NOMO-1 treated with DMSO at 0.1 percent for 48 hours (cell line): ENCODE data around the gene BDH2.
A peak's percentile ranks its signal among the peaks of the same experiment; 100 is the strongest.

ENCODE experiments used
- DNase-seq: peaks from one replicate; lab custom pipeline; 2025; ENCODE audit not compliant: unreplicated experiment; lab: John Stamatoyannopoulos, UW

BDH2 gene

DNA sequence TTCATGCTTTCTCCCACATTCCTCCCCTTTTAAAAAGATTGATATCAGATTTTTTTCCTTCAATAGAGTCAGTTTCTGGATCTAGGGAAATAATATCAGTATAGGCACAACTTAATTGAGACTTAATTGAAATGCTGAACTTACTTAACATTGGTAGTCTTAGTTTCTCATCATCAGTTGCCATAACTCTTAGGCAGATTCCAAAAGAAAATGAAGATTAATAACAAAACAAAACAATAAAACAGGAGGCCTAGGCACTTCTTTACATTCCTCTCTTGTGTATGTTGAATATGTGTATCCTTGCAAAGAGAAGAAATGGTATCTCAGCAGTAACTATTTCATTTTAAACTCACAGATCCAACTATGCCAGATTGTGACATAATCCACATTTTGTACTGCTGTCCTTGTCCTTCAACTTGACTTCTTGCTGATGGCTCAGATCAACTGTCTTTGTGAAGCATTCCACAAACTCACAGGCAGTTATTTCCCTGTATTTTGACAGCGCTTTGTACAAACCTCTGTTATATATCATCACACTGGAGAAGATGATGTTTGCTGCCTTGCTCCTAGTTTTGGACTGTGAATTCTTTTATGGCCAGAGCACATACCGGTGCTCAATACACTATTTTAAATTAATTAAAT lies 14.0 kb downstream of the BDH2 start:
- no peak for DNase-seq

DNA sequence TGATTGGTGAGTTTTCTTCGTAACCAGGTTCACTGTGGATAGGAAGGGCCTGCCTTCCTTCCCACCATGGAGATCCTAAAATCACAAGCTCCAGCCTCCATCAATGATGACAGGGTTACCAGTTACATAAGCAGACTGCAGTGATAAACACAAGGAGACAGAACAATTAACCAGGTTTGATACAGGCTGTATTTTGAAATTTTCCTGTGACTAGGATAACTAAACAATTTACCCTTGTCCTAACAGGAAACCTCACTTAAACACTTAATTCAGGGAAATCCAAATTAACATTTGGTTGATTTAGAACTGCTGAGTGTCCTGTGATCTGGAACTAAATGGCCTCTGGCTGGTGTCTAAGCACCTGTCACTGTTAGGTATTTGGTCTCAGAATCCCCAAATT lies 20.0 kb downstream of the BDH2 start:
- DNase-seq, result no peak

DNA sequence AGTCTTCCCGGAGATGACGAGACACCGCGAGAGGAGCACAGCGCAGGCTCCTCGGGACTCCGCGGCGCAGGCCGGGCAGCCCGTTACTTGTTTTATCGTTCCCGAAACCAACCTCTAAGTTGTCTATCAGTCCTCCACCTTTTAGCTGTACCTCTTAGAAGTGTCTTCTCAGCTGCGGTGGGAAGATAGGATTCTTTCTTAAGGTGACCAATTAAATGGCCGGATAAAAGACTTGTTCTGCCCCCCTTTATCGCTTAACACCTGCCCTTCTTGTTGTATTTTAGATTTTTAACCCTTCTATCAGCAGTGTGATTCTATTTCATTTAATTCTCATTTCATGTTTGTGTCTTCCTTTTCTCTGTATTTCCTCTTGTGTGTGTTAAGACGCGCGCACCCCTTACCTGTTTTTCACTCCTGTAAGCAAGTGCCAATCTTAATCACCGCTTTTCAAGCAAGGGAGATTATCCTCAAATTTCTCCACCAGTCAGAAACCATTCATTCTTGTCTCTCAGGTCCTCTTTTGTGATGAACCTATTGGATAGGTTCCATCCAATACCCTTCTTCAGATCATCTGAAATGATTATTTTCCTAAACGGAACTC lies 22.8 kb downstream of the BDH2 start, which contains the start of gene SLC9B2:
SLC9B2 (minus strand) TSS at position 15 of the 601 bp plus-strand sequence. CDS start 9,211 bp downstream, outside the sequence.
- peak; percentile 6 for DNase-seq

DNA sequence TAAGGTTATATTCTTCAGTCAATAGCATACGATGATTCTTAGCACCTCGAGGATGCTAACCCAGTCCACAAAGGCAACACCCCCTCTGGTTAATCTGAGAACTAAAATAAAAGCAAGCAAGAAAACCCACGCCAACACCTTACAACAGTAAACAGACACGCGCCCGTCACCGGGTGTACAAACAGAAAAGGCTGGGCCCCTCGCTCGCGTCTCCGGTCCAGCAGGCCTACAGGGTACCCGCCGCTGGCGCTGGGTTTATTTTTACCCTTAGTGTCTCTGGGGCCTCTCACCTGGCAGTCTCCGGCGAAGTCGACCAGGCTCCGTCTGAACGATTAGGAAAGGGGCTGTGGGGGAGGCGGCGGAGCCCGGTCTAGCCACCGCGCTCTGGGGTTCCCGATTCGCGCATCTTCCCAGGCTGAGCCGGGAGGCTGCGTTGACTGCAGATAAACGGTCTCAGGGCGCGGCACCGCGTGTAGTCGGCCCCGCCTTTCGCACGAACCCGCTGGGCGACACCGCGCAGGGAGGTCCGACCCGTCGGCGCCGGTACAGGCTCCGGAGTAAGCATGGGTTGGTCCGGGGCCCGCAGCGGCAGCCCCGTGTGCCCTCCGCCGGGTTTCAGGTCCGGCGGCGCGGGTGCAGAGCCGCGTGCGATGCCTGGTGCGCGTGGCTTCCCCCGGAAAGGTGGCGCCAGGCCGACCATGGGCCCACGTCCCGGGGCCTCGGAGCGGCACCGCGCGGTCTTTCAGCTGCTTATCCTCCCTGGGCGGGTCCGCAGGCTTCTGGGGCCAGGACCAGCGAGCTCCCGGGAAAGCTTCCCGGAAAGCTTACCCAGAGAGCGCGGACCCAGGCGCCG lies 23.5 kb downstream of the BDH2 start:
- peak; percentile 30 for DNase-seq

DNA sequence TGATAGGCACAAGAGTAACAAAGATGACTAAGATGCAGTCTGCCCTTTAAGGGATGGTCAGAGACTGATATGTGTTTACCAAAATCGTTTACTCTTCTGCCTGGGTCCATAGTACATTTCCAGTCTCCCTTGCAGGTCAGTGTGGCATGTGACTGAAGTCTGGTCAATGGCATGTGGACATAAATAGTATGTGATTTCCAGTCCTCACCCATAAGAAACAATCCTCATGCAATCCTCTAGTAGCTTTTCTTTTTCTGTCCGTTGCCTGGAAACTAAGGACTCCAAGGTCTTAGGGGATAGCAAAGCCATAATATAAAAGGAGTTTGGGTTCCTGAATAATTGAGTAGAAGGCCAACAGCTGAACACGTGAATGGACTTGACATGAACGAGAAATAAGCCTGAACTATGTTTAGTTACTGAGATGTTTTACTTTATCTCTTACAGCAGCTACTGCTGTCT lies 24.2 kb downstream of the BDH2 start:
- DNase-seq, result no peak

DNA sequence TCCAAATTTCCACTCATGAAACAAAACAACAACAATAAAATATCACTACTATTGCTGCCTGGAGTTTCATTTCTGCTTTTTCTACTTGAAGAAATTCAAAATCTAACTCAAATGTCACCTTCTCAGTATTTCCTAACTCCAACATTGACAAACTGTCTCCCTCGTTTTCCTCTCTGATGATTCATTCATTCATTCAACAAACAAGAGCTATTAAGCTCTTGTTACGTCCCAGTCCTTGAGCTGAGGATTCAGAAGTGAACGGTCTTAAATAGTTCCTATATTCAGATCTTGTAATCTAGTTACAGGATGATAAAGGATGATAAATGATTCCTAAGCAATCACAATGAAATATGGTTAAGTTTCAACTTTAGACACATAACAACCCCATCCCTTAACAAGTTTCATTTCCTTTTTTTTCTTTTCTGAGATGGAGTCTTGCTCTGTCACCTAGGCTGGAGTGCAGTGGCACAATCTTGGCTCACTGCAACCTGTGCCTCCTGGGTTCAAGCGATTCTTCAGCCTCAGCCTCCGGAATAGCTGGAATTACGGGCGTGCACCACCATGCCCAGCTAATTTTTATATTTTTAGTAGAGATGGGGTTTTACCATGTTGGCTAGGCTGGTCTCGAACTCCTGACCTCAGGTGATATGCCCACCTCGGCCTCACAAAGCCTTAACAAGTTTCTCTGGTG lies 24.7 kb downstream of the BDH2 start:
- peak; percentile 93 for DNase-seq

DNA sequence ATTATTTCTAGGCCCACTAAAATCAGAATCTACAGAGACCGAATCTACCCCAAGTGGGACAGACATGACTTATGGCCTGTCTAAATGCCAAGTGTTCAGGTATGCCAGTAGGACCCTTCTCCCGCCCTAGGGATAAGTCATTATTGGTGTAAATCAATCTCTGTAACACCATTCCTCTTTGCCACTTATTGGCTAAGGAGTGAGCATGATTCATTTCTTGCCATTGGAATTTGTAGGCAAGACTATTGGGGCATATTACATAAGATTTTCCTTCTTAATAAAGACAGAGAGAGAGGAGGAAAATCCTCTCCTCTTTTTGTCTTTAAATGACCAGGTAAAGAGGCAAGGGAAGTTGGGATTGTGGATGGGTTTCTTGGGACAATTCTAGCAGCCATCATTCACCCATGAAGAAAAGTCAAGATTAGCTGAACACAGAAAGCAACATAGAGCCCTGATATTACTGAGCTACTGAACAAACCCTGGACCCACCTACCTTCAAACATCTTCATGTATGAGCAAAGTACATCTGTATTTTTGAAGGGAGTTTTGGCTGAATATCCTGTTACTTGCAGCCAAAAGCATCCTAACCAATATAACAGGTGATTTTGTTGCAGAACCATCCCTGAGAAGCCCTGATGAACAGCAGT lies 25.7 kb downstream of the BDH2 start:
- no peak for DNase-seq

DNA sequence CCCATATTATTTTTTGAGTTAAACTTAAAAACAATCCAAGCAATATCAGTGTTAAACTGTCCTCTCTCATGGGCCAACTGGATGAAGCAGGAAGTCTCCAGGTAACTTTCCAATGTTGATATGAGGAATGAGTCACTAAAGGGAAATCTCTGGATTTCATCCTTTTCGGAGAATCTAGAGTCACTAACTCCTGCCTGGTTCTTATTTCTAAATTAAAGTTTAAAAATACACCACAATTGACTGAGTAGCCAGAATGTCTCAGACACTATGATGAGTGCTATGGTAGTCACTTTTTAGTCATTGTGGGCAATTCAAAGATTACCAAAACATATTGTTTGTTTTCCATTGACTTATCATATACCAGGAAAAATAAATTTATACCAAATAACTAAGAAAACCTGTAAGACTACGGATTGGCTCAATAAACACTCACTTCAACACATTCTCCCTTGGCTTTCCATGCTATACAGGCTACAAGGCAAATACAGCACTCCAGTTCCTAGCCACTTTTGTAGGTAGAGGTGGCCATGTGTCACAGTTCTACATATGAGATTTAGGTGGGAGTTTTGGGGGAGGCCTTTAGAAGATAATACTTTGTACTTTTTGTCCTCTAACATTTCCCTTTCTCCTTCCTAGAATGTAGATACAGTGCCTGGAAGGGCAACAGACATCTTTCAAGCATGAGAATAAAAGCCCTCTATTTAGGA lies 31.6 kb downstream of the BDH2 start:
- DNase-seq, result no peak

DNA sequence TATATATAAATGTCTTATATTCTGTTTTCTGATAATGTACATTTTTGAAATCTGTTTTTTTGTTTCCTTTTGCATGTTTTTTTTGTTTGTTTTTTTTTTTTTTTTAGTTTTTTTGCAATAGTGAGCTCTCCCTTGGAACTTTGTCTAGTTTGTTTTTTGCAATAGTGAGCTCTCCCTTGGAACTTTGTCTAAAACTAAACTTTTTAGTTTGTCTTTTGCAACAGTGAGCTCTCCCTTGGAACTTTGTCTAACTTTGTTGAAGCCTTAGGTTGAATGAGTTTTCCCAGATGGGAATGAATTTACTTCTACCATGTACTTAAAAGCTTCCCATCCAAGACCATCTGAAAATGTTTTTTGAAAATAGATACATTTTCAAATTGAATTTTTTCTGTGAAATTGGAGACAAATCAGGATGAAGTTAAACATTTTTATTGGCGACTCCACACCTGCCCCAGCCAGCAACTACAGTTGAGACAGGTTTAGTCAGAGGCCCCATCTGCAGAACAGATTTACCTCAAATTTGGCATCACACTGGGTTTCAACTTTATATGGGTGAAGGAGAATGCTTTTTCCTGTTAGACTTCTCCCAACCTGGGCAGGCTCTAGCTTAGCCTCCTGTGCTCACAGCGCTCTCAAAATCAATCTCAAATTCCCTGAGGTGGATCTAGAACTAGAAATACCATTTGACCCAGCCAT lies 39.0 kb downstream of the BDH2 start:
- DNase-seq, result no peak

DNA sequence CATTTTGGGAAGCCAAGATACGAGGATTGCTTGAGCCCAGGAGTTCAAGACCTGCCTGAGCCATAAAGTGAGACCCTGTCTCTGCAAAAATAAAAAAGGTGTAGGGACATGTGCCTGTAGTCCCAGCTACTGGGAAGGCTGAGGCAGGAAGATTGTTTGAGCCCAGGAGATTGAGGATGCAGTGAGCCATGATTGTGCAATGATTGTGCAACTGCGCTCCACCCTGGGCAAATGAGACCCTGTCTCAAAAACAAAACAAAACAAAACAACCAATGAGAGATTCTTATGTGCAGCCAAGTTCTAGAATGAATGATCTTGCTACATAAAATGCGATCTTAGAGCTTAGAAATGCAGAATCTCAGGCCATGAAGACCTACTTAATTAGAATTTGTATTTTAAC lies 45.6 kb downstream of the BDH2 start:
- DNase-seq, result no peak

DNA sequence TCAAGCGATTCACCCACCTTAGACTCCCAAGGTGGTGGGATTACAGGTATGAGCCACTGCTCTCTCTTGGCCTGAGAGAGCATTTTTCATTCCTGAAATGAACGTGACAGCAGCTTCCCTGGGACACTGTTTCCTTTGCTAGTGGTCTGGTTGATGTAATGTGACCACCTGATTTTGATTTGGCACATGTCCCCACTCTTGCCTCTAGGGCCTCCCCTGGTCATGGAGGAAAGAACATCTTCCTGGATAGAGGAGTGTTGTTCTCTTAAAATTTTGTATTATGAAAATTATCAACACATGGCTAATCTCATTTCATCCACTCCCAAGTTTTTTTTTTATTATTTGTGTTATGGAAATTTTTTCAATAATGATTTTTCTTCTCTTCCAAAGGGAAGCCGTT lies 46.9 kb downstream of the BDH2 start:
- DNase-seq, result no peak

DNA sequence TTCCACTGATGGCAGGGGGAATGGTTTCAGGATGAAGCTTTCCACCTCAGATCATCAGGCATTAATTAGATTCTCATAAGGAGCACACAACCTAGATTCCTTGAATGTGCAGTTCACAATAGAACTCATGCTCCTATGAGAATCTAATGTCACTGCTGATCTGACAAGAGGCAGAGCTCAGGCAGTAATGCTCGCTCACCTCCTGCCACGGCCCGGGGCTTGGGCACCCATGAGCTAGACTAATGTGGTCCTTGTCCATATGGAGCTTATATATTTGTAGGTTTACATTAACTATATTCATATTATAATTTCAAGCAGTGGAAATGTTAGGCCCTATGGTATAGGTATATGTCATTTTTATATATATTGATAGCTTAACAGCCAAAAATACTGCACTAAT lies 47.5 kb downstream of the BDH2 start:
- DNase-seq, result no peak

DNA sequence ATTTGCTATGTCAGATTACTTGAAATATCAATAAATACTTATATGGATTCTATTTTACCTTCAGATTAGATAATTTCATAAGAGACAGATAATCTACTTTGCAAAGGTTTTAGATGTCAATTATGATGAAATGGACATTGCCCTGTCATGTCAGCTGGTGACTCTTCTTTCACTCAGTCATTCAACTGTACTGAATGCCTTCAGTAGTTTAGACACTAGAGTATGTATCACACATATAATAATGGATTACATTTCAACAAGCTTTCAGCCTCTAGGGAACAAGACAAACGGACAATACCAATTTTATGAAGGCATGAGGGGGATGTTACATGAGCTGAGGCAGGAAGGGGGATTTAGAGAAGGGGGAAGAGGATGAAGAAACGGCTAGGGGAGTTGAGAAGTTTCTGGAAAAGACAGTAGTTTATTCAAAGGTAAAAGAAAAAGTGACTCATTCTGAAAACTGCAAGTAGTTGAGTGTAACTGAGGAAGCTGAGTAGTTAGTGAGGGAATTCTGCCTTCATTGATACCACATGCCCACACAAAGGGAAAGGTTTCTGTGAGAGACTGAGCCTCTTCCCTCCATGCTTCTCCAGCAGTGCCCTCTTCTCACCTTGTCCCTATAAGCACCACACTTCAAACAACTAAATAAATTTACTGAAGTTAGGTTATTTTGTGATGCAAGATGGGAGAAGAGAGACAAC lies 48.7 kb downstream of the BDH2 start:
- DNase-seq, result no peak

DNA sequence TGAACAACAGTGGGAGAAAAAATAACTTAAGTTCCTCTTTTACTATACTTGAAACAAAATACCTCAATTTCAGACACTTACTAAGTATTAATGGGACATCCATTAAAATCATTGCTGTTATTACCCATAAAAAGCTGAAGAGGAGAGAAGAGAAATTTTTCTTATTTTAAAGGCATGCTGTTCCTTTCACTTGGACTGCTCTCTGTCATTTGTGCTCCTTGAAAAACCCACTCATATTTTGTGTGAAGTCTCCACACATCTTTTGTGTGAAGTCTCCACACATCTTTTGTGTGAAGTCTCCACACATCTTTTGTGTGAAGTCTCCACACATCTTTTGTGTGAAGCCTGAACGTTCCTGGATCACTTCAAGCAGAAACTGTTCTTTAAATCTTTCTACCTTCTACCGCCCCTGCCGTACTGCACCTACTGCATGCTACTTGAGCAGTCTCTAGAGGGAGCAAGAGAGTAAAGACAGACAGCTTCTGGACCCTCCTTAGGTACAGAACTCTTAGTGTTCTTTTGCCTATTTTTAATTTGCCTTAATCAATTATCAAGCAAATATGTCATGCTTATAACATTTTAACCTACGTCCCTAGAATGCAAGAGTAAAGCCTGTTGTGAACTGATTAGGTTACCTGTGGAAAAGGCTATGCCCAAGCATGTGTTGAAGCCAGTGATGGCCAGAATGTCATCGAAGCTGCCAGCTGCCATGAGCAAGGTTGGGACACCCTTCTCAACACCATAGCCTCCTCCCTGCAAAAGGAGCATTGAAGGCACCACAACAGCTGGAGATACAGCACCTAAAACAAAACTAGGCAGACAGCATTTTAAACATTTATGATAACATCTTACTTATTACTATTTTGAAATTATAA lies 53.0 kb downstream of the BDH2 start:
- peak; percentile 55 for DNase-seq

DNA sequence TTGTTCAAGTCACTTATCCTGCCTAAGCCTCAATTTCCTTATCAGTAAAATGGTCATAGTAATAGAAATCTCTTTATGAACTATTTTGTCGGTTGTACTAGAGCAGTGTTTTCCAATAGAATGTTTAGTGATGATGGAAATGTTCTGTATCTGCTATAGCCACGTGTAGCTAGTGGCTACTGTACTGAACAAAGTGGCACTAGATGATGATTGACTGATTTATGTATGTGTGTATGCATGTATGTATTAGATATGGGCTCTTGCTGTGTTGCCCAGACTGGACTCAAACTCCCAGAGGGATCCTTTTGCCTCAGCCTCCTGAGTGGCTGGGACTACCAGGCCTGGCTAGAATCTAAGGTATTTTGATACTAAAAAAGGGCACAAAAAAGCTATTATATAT lies 55.5 kb downstream of the BDH2 start:
- DNase-seq, result no peak

DNA sequence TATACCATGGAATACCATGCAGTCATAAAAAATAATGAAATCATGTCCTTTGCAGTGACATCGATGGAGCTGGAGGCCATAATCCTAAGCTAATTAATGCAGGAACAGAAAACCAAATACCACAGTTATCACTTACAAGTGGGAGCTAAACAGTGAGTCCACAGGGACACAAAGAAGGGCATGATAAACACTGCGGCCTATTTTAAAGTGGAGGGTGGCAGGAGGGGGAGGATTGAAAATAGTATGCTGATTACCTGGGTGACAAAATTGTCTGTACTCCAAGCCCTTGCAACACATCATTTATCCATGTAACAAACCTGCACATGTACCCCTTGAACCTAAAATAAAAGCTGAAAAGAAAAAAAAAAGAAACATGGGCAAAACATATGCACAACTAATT lies 63.5 kb downstream of the BDH2 start:
- no peak for DNase-seq

DNA sequence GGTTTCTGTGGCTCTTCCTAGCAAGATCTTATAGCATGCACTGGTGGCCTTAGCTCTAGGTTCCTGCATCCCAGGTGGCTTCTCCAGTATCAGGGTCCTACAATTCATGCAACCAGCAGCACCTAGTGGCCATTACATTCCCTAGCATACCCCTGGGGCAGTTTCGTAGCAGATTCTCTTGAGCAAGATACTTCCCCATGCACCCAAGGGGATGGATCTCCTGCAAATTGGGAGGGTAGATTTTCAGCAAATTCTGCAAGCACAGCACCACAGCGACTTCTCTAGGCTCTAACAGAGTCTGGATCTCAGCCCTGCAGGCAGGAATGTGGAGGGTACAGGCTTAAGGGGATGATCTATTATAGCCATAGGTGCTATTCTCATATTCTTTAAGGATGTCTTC lies 67.1 kb downstream of the BDH2 start:
- DNase-seq, result peak; percentile 37

DNA sequence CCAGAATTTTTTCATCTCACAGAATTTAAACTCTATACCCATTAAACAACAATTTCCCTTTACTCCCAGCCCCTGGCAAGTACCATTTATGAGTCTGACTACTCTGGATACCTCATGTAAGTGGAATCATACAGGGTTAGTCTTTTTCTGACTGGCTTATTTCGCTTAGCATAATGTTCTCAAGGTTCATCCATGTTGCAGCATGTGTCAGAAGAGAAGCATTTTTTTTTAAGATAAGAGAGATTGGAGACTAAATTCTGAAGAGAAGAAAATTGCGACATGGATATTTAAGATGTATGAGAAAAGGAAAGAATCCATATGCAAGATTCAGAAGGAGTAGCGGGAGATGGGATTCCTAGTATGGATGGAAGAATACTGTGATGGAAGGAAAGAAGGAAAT lies 68.8 kb downstream of the BDH2 start:
- no peak for DNase-seq
